8988T (cell line): Measurements from ENCODE around the gene LOXL3.

Source experiments
- DNase-seq: peaks from one replicate; pipeline ENCODE4 v3.0.0; 2011

The LOXL3 gene, protein sequence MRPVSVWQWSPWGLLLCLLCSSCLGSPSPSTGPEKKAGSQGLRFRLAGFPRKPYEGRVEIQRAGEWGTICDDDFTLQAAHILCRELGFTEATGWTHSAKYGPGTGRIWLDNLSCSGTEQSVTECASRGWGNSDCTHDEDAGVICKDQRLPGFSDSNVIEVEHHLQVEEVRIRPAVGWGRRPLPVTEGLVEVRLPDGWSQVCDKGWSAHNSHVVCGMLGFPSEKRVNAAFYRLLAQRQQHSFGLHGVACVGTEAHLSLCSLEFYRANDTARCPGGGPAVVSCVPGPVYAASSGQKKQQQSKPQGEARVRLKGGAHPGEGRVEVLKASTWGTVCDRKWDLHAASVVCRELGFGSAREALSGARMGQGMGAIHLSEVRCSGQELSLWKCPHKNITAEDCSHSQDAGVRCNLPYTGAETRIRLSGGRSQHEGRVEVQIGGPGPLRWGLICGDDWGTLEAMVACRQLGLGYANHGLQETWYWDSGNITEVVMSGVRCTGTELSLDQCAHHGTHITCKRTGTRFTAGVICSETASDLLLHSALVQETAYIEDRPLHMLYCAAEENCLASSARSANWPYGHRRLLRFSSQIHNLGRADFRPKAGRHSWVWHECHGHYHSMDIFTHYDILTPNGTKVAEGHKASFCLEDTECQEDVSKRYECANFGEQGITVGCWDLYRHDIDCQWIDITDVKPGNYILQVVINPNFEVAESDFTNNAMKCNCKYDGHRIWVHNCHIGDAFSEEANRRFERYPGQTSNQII

DNA sequence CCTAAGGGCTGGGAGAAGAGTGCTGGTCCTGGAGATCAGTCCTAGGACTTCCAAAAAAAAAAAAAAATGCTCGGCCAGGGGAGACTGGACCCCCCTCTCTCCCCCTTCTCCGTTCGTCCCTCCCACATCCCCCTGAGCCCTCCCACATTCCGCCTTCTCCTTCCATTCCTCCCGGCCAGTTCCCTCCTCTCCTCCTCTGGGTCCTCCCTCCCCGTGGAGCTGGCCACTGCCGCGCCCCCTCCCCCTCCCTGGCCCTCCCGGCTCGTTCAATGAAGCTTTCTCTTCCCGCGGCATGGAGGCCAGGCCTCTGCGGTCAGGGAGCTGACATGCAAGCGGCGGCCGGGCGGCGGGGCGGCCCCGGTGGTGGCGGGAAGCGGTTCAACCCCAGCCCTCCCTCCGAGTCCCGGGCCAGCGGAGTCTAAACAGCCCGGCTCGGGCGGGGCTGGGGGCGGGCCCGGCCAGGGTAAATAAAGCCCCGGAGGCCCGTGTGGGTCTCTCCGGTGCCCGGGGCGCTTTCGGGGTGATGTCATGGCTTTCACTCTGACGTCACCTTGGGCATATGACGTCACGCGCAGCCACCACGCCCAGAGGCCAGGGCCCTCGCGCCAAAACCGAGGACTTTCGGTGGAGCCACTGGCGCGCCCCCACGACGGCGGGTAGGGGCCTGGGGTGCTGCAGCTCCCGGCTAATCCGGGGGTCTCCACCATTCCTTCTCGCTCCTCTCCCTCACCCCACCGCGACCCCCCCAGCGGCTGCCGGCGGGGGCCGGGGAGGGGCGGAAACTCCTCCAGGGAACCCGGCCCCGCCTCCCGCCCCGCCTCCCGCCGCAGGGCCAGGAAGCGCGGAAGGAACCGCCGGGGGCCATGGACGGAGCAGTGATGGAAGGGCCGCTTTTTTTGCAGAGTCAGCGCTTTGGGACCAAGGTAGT is at the start of gene LOXL3, which contains the start of gene DOK1:
Gene LOXL3 (minus strand): TSS at position 51 of the 928 bp plus-strand sequence. CDS start 1,308 bp downstream, outside the sequence.
Gene DOK1 (plus strand): TSS at position 829 of the 928 bp plus-strand sequence. CDS start 35 bp downstream, at position 864.
- peak; percentile 88 for DNase-seq

DNA sequence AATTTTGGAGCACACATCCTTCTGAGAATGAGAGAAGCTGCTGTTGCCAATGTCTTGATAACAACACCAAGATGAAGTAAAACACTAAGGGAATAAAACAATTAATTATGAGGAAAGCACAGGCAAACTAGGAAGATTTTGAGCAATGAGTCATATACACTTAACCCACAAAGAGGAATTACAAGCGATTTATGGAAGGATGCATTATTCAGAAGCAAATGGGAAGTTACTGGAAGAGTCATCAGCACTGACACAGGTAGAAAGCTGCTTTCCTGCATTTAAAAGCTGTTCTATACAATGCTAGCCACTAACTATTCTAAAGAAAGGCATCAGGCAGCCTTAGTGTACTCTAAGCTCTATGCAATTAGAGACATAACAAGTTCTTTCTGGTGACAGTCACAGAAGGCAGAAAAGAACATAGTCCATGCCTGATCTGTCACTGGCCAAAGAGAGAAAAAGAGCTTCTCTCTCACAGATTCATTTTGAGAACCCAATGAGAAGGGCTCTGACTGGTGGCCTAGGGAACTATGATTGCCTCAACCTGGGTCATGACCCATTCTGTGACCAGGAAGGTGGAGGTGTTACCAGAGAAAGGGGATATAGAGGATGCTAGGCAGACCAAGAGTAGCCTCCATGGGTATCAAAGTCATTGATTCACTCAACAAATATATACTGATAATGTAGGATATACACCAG is 49.0 kb upstream of the LOXL3 start:
- no peak for DNase-seq

DNA sequence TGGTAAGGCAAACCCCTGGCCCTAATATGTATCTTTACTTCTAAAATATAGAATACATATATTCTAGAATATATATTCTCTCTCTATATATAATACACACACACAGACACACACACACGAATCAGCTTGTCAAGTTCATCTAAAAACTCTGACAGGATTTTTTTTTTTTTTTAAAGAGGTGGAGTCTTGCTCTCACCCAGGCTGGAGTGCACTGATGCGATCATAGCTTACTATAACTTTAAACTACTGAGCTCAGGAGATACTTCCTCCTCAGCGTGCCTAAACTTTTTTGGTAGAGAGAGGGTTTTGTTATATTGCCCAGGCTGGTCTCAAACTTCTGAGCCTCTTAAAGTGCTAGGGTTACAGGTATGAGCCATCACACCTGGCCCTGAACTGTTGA is 45.9 kb upstream of the LOXL3 start:
- DNase-seq: no peak

DNA sequence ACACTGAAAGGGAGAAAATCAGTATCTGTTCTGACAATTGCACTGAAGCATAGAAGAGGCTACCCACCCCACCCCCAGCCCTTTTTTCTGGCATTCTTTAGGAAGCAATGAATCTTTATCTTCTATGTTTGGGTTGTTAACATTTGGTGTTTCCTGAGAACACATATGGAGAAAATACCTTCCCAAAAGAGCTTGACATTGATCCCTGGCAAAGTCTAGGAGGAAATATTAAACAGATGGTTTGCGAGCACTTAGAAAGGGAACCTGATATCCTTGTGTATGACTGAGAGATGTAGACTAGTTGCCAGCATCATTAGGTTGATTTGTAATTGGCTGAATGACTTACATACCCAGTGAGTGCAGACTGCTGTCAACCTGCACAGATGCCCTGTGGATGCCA is 43.7 kb upstream of the LOXL3 start:
- DNase-seq: no peak

DNA sequence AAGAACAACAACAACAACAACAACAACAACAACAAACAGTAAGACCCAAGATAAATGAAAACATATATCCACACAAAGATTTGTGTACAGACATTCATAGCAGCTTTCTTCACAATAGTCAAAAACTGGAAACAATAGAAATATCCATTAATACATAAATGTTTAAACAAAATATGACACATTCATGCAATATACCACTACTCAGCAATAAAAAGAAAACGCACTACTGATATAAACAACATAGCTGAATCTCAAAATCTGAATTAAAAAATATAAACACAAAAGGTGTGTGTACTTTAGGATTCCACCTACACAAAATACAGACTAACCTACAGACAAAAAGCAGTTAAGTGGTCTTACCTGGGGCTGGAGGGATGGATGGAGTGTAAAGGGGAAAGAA is 42.8 kb upstream of the LOXL3 start:
- no peak for DNase-seq

DNA sequence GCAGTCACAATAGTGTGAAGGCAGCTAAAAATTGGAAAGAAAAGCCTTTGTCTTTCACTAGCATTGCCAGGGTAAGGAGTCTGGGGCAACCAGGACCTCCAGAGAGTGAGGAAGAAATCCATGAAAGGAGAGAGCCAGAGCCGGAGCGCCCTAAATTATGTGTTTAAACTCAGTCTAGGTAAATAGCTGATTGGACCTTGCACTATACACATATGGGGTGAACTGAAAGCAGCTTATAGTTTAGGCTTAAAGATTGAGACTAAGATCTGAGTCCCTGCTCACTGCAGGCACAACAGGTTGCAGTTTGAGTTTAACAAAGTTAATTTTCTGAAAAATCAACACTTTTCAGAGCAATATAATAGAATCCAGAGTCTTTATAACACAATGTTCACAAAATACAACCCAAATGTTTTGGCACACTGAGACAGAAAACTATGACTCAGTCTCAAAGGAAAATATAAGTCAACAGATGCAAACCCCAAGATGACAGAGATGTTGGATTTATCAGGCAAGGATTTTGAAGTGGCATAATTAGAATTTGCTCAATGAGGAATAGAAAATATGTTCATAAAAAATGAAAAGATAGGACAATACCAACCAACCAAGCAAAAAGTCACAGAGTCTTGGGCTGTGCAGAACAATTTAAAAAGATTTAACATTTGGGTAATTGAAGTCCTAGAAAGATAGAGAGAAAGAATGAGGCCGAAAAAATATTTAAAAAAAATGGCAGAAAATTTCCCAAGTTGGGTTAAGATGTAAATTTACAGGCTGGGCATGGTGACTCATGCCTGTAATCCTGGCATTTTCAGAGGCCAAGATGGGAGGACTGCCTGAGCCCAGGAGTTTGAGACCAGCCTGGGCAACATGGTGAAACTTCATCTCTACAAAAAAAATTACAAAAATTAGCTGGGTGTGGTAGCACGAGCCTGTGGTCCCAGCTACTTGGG is 40.4 kb upstream of the LOXL3 start:
- no peak for DNase-seq

DNA sequence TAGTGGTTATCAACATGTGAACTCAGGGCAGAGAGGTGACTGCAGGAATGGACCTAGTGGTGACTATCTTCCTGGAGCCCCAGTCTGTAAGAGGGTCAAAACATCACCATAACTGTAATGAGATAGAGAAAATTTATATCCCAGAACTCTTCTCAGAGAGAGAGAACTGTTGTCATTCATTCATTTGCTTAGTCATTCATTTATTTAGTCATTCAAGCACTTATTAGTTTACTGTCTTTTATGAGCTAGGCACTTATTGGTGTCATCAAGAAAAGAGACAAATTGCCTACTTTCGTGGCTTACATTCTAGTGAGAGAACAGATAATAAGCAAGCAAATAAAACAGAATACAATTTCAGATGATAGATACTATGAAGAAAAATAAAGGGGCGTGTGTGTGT is 34.9 kb upstream of the LOXL3 start:
- no peak for DNase-seq

DNA sequence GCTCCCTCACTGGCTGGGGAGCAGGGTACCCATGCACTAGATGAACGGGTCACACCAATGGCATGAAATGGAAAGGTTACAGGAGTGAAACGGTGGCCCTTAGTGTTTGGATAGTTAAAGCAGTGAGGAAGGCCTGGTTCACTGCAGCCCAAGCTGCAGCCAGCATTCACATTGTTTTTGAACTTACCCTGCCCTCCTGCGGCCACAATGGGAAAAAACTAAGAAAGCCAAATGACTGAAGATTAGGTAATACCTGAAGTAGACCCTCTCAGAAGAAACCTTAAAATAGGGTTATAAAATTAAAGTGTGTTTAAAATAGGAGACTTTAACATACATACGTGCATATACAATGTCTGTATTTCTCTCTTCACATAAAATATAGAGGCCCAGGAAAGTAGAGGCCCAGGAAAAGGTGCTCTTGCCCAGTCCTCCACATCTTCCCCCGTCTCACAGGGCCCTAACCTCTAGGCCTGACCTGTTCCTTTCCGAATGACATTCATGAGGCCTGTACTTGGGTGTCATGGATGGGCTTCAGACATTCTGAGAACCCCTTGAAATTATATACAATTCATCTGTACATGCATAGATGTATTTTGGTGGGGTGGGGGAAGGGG is 34.0 kb upstream of the LOXL3 start:
- DNase-seq: peak; percentile 26

DNA sequence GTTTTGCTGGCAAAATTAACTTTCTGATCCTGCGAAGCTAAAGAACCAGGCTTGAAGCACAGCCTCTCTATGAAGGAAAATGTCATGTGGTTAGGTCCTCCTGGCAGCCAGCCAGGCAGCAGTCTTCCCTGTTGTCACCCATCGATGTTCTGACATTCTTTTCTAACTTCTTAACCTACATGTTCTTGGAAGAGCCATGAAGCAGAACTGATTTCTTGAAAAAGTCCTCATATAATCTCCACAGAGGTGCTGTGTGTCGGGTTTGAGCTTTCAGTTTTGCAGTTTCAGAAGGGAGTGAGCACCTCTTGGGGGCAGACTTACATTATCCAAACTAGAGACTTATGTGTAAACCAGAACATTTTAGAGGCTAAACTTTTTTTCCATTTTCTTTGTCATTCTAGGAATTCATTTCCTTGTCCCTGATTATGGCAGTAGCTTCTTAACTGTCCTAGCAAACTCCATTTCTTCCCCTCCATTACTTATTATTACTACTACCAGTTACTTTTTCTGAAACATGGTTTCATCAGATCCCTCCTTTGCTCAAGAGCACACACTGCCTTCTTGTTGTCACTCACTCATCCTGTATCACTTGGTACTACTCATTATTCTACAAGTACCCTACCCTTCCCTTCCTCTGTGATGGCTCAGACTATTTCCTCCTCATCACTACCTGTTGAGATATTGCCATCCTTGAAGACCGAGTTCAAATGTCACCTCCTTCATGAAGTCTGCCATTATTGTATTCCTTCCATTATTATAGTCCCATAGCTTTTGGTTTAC is 31.9 kb upstream of the LOXL3 start:
- DNase-seq: no peak

DNA sequence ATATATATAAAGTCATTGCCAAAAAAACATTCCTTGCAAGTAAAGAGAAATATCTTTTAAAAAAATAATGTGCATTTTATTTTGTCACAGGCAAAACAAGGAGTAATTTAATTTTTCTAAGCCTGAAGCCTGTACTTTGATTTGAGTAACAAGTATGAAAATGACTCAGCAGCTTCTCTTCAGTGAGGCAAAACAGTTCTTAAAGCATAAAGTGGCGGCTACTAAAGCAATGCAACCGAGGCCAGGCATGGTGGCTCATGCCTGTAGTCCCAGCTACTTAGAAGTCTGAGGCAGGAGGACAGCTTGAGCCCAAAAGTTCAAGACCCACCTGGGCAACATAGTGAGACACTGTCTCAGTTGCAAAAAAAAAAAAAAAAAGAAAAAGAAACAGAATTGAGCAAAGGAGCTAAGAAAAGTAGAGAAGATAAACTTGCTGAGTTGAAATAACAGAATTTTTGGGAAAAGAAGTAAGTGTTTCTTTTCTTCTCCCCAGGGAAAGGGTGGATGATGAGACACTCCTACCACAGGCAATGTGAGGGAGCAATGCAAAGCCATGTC is 30.4 kb upstream of the LOXL3 start:
- DNase-seq: no peak

DNA sequence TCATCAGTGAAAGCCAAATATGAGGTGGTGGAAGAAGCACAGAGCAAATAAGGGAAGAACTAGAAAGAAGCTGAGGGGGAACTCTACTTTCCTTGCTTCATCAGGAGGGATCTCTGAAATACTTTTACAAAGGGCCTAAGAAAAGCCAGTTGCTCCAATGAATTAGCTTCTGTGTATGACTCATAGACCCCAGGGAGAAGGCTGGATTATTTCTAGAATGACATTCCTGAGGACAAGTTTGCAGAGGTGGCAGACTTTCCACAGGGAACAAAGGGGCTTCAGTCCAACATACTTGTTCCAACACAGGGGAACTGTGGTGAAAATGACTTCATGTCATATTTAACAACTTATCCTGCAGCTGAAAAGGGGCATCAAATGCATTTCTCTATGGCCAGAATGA is 29.8 kb upstream of the LOXL3 start:
- no peak for DNase-seq

DNA sequence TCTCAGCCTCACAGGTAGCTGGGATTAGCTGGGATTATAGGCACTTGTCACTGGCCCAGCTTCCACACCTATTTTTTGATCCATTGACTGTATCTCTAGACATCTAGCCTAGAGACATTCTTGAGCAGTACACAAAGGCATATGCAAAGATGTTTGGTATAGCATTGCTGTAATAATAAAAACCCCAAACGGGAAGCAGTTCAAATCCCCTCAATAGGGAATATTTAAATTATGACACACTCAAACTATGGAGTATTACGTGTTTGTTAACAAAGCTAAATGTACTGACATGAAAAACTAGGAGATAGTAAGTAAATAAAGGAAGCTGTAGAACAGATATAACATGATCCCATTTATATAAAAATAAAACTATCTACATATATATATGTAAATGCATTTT is 28.4 kb upstream of the LOXL3 start:
- DNase-seq: no peak

DNA sequence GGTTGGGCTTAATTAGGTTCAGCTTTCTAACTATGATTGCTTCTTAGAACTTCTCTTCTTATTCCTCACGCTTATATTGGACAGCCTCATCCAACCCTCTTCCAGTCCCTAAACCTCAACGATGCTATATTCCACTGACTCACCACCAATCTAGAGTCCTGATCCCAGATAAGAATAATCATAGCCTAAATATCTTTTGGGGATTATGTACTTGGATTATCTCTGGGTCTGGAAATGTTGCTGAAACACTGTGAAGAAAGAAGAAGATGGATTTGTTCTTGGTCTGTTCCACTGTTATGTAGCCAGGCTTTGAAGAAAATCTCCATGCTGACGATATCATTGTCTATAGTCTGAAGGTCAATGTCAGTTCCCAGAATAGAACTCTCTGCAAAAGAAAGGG is 27.7 kb upstream of the LOXL3 start:
- DNase-seq: no peak

DNA sequence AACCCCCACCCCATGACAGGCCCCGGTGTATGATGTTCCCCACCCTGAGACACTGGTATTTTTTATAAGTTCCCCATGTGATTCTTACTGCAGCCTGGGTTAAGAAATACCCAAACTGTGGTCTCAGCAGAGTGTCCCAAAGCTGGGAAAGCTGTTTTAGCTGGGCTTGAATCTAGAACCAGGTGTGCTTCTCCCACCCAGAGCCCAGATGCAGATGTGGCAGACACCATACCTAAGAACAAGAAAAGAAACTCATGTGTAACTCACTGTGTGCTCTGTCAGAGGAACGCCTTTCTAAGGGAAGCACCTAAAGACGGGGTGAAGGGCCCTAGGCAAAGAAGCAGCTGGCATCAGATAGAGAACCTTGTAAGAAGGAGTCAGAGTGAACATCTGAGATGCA is 24.7 kb upstream of the LOXL3 start:
- DNase-seq: no peak

DNA sequence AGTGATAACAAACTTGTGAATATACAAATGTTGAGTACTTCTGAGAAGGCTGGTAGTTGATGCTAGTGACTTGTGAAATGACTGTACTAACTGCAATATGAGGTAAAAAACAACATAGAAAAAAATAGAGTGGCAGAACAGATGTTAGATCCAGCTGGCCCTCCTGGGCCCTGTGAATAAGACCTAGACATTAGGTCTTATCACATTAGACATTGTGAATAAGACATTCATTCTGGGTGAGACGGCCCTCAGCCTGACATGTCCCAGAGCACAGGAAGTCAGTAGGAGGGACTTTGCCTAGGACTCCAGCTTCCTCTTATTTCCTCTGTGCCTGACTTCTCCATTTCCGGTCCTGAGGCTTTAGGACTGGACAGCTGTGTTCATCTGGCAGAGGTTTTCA is 23.7 kb upstream of the LOXL3 start:
- no peak for DNase-seq

DNA sequence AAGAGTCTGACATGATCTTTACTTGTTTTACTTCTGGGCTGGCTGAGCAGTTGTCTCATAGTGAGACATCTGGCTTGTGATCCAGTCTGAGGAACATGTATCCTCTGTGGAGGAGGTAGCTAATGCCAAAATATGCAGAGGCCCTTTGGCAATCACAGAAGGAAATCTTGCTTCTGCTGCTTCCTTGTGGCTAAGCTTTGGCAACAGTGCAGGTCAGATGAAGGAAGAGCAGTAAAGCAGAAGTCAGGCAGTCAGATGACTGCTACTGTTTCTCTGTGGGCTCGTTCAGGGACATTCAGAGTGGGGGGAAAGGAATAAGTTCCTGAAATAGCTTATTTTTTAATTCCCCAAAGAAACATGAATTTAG is 23.1 kb upstream of the LOXL3 start:
- no peak for DNase-seq

DNA sequence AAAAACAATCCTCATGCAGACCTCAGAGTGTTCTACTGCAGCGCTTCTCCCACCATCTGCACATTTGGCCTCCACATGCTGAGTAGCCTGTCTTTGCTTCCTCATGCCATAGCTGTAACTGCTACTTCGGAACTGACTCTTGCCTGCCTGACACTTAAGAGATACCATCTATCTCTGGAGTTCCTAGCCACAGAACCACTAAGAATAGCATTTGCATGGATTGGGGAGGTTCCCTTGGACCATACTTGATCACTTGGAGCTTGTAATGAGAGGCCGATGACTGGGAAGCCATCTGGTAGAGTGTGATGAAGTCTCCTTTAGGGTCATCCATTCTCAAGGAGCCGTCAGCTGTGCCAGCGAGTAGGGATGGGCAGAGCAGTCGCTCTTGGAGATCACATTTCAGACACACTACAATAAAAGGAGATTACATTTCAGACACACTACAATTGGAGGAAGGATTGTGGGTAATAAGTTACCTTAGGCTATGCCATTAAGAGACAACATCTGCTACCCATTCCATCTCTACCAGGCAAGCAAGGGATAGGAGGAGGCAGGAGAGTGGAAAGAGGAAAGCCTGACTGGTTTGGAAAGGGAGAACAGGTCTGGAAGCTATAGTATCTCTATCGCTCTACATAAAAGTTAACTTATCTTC is 22.6 kb upstream of the LOXL3 start:
- DNase-seq: no peak

DNA sequence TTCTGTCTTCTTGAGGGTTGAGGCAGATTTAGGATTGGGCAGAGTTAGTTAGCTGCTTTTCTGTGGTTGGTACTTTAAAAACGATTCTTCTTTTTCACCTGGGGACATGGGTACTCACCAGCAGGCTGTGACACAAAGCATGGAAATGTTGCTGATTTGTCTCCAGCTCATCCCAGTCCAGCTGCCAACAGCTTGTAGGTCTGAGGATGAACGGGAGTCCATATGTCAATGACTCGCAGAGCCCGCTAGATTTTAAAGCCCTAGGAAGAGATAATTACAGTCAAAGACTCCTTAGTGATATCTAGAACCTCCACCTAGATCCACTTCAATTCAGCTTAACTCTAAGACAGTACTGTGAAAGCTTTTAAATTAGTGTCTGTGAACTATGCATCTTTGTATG is 21.6 kb upstream of the LOXL3 start:
- no peak for DNase-seq
